CD4-positive, alpha-beta T cell (primary cell): Measurements from ENCODE around the gene CCDC178. TPM values are rescaled to one million over a fixed set of nuclear protein-coding genes. Genes with fewer than 3 reads are reported as not detected.

Experiments used
- ATAC-seq: fragments of 200-7000 bp; cut with Tn5 transposase; one replicate; pipeline ENCODE4 v1.10.0; 2022; ENCODE audit warnings: mild to moderate bottlenecking; ENCODE audit not compliant: poor library complexity
- CTCF ChIA-PET: fragments of 350-600 bp; sonication (Branson Sonifier 250); formaldehyde crosslinking; loops from one replicate; lab custom pipeline; 2021; ENCODE audit warnings: antibody characterized with exemption, inconsistent platforms; lab: Charles Lee
- POLR2A ChIA-PET: fragments of 350-600 bp; sonication (Branson Sonifier 250); formaldehyde crosslinking; loops from one replicate; lab custom pipeline; 2021; ENCODE audit warnings: antibody characterized with exemption, inconsistent platforms; lab: Charles Lee
- DNase-seq, 14 experiments: peaks; one replicate each; pipeline ENCODE4 v3.0.0-alpha.2; 2013 to 2020; ENCODE audit warnings: mixed read lengths in 2 of 14
- H3K27ac ChIP-seq, 2 donors: one replicate each; pipeline versions ENCODE4 v1.5.1 to v1.7.0; 2013; ENCODE audit warnings: low read length in 2 of 2, low read depth in 1 of 2, mild to moderate bottlenecking in 1 of 2
- H3K27me3 ChIP-seq, 2 experiments: 1 replicate in 1 of 2; 2 replicates in 1 of 2; pipeline versions ENCODE4 v1.6.1 to v1.7.0; 2013; ENCODE audit warnings: low read length in 2 of 2, control low read depth in 1 of 2, mild to moderate bottlenecking in 1 of 2, moderate library complexity in 1 of 2; ENCODE audit not compliant: insufficient read depth in 2 of 2, control insufficient read depth in 1 of 2
- H3K36me3 ChIP-seq: one replicate; pipeline ENCODE4 v1.6.1; 2013; ENCODE audit warnings: low read length, control low read depth; ENCODE audit not compliant: insufficient read depth
- H3K4me1 ChIP-seq: one replicate; pipeline ENCODE4 v1.6.1; 2013; ENCODE audit warnings: low read length, control low read depth; ENCODE audit not compliant: insufficient read depth
- H3K4me3 ChIP-seq: one replicate; pipeline ENCODE4 v1.5.1; 2013; ENCODE audit warnings: mild to moderate bottlenecking, low read length, moderate library complexity
- H3K9me3 ChIP-seq, 2 experiments: 1 replicate in 1 of 2; 2 replicates in 1 of 2; pipeline versions ENCODE4 v1.6.1 to v1.7.0; 2013; ENCODE audit warnings: low read length in 2 of 2, mild to moderate bottlenecking in 2 of 2, control low read depth in 1 of 2, moderate library complexity in 1 of 2; ENCODE audit not compliant: control insufficient read depth in 1 of 2, insufficient read depth in 1 of 2
- H3K27ac Mint-ChIP-seq: one replicate; pipeline ENCODE4 v1.8.0; 2020; ENCODE audit warnings: mixed read lengths
- H3K27me3 Mint-ChIP-seq: one replicate; pipeline ENCODE4 v1.8.0; 2021; ENCODE audit warnings: mixed read lengths
- H3K36me3 Mint-ChIP-seq: one replicate; pipeline ENCODE4 v1.8.0; 2021; ENCODE audit warnings: low read depth, mixed read lengths
- H3K4me1 Mint-ChIP-seq: one replicate; pipeline ENCODE4 v1.8.0; 2021; ENCODE audit warnings: low read depth, mixed read lengths
- H3K4me3 Mint-ChIP-seq: one replicate; pipeline ENCODE4 v1.8.0; 2020; ENCODE audit warnings: mild to moderate bottlenecking, mixed read lengths
- H3K9me3 Mint-ChIP-seq: one replicate; pipeline ENCODE4 v1.8.0; 2020; ENCODE audit warnings: mixed read lengths
- intact Hi-C, 2 experiments: fragments of 100-400 bp; cut with DNase I in 1 of 2; cut with micrococcal nuclease in 1 of 2; formaldehyde crosslinking; loops; one replicate each; pipeline versions ENCODE4 v1.15.1 to v1.9.0; 2023 to 2025; cut with DNase I, micrococcal nuclease
- total RNA-seq, 174 experiments: library from RNA in 2 of 174; stranded (reverse) in 2 of 174; gene quantifications; one replicate each; pipeline ENCODE4 v1.2.3 and lab custom pipeline; 2021 to 2026
- TF ChIP-seq, protein P1 (sequence below): fragments of 200-600 bp; IDR thresholded peaks from one replicate; pipeline ENCODE4 v1.8.0; 2022; ENCODE audit warnings: antibody characterized with exemption, mild to moderate bottlenecking

CCDC178 gene
- total RNA-seq, 2 experiments from 2014 or later = not detected

DNA sequence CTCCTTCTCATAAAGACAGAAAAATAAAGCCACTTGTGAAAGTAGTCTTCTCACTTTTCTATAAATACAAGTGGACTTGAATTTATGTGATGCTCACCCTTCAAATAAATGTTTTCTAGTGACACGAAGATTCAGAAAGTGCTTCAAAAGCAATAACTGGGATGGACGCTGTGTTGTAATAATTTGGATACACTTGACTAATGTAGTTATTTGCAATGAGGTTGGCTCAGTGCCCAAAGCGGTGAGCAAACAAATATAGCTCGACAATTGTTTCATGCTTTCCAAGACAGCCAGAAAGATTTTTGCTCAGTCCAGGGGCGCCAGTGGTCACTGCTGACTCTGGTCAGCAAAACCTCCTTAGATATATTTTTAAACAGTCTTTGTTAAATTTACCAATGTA lies 389.1 kb downstream of the CCDC178 start:
- H3K9me3 Mint-ChIP-seq = no peaks in the 10 kb centered on the region
- no peak for ATAC-seq

GRCh38 chr18:33040213-33040612 lies 400.3 kb downstream of the CCDC178 start:
- CTCF ChIA-PET = no interaction called here
- Histone ChIP-seq H3K4me3 (no peak overlapping the region), H3K27me3 (no peaks in the 10 kb centered on the region), H3K27ac (no peak overlapping the region), H3K9me3 (no peaks in the 10 kb centered on the region), H3K4me1 (no peaks in the 10 kb centered on the region), H3K36me3 (no peaks in the 10 kb centered on the region)
- H3K27me3 Mint-ChIP-seq = no peaks in the 10 kb centered on the region
- peaks cover 7% of the 10 kb centered on the region for H3K9me3 Mint-ChIP-seq
- H3K4me1 Mint-ChIP-seq = no peaks in the 10 kb centered on the region
- intact Hi-C loops = no loop called here
- TF ChIP-seq, protein P1, sequence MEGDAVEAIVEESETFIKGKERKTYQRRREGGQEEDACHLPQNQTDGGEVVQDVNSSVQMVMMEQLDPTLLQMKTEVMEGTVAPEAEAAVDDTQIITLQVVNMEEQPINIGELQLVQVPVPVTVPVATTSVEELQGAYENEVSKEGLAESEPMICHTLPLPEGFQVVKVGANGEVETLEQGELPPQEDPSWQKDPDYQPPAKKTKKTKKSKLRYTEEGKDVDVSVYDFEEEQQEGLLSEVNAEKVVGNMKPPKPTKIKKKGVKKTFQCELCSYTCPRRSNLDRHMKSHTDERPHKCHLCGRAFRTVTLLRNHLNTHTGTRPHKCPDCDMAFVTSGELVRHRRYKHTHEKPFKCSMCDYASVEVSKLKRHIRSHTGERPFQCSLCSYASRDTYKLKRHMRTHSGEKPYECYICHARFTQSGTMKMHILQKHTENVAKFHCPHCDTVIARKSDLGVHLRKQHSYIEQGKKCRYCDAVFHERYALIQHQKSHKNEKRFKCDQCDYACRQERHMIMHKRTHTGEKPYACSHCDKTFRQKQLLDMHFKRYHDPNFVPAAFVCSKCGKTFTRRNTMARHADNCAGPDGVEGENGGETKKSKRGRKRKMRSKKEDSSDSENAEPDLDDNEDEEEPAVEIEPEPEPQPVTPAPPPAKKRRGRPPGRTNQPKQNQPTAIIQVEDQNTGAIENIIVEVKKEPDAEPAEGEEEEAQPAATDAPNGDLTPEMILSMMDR = no peak
- no peak overlapping the region for H3K27ac Mint-ChIP-seq
- POLR2A ChIA-PET = no interaction called here
- no peak overlapping the region for H3K4me3 Mint-ChIP-seq
- ATAC-seq = no peak
- no peak for DNase-seq
- no peaks in the 10 kb centered on the region for H3K36me3 Mint-ChIP-seq

More for the DNA sequence above, 389.1 kb downstream of the CCDC178 start:
- Mint-ChIP-seq H3K36me3 (no peaks in the 10 kb centered on the region), H3K27me3 (no peaks in the 10 kb centered on the region), H3K27ac (no peak overlapping the region), H3K4me3 (no peak overlapping the region), H3K4me1 (no peaks in the 10 kb centered on the region)
- Histone ChIP-seq H3K9me3 (no peaks in the 10 kb centered on the region), H3K27ac (no peak overlapping the region), H3K36me3 (no peaks in the 10 kb centered on the region), H3K4me1 (no peaks in the 10 kb centered on the region), H3K4me3 (no peak overlapping the region), H3K27me3 (no peaks in the 10 kb centered on the region)
- POLR2A ChIA-PET = no interaction called here
- intact Hi-C loops = no loop called here
- CTCF ChIA-PET = no interaction called here
- TF ChIP-seq, protein P1 = no peak
- DNase-seq = no peak

DNA sequence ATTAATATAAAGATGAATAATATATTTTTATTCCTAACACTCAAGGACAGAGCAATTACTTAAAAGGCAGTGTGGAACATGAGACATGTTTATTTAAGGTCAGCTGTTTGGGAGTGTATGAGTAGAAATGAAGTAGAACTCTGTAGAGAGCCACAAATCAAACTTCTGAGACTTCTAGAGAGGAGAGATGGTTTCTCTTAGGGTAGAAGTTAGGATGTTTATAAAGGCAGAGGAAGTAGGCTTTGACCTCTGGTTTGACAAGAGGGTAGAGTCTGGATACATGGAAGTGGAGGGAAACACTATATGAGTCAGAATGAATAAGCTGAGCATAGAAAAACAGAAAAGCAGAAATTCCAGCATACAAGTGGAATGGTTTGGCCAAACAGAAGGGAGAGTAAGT lies 405.6 kb downstream of the CCDC178 start:
- CTCF ChIA-PET = no interaction called here
- no peak overlapping the region for H3K27ac ChIP-seq
- H3K36me3 ChIP-seq = no peaks in the 10 kb centered on the region
- H3K27ac Mint-ChIP-seq = no peak overlapping the region
- no peak for DNase-seq
- H3K27me3 Mint-ChIP-seq = no peaks in the 10 kb centered on the region
- no peak overlapping the region for H3K4me3 Mint-ChIP-seq
- no peaks in the 10 kb centered on the region for H3K4me1 ChIP-seq
- no peaks in the 10 kb centered on the region for H3K4me1 Mint-ChIP-seq
- H3K9me3 Mint-ChIP-seq = peaks cover 2% of the 10 kb centered on the region
- no peaks in the 10 kb centered on the region for H3K27me3 ChIP-seq
- H3K4me3 ChIP-seq = no peak overlapping the region
- TF ChIP-seq, protein P1 = no peak
- no peak for ATAC-seq
- POLR2A ChIA-PET = no interaction called here
- intact Hi-C loops = no loop called here
- H3K36me3 Mint-ChIP-seq = no peaks in the 10 kb centered on the region
- H3K9me3 ChIP-seq = no peaks in the 10 kb centered on the region
